GM19035 (cell line): ENCODE results near the gene DSEL.

ENCODE experiments used
- ATAC-seq: cut with Tn5 transposase; IDR thresholded peaks from one replicate; pipeline ENCODE4 v1.9.1; 2021; ENCODE audit not compliant: unreplicated experiment

Gene DSEL

GRCh38 chr18:67516539-67517443 lies at the start of gene DSEL:
TSS of gene DSEL (minus strand) at chr18:67516720. CDS start at chr18:67514608, 2,112 bp downstream.
- ATAC-seq = peak; percentile 89

GRCh38 chr18:67553437-67553836 lies 36.9 kb upstream of the DSEL start:
- no peak for ATAC-seq

- no peak for ATAC-seq
These were observed 34.5 kb upstream of the DSEL start for GRCh38 chr18:67550872-67551520.

- no peak for ATAC-seq
These were observed 33.4 kb upstream of the DSEL start for GRCh38 chr18:67549946-67550345.

- ATAC-seq = no peak
These were observed 29.2 kb upstream of the DSEL start for GRCh38 chr18:67545681-67546080.

- no peak for ATAC-seq
These were observed 24.0 kb upstream of the DSEL start for GRCh38 chr18:67540559-67540958.

GRCh38 chr18:67531929-67532328 lies 15.4 kb upstream of the DSEL start:
- no peak for ATAC-seq

GRCh38 chr18:67525328-67526099 lies 9.0 kb upstream of the DSEL start:
- ATAC-seq = no peak

GRCh38 chr18:67520351-67520921 lies 3.9 kb upstream of the DSEL start:
- ATAC-seq = no peak

GRCh38 chr18:67519592-67519991 lies 3.1 kb upstream of the DSEL start:
- ATAC-seq = no peak

- ATAC-seq = no peak
These were observed 2.0 kb upstream of the DSEL start for GRCh38 chr18:67518566-67518965.

- ATAC-seq = no peak
These were observed 885 bp upstream of the DSEL start for GRCh38 chr18:67517444-67517765.

GRCh38 chr18:67515942-67516538 lies 480 bp downstream of the DSEL start:
- peak; percentile 40 for ATAC-seq

GRCh38 chr18:67514901-67515540 lies 1.5 kb downstream of the DSEL start:
- no peak for ATAC-seq

GRCh38 chr18:67514465-67514864 lies 2.1 kb downstream of the DSEL start:
- ATAC-seq = no peak

GRCh38 chr18:67513280-67513679 lies 3.2 kb downstream of the DSEL start:
- no peak for ATAC-seq

- no peak for ATAC-seq
These were observed 4.7 kb downstream of the DSEL start for GRCh38 chr18:67511840-67512239.

- ATAC-seq = no peak
These were observed 5.7 kb downstream of the DSEL start for GRCh38 chr18:67510831-67511230.

- no peak for ATAC-seq
These were observed 6.7 kb downstream of the DSEL start for GRCh38 chr18:67509741-67510391.

GRCh38 chr18:67508146-67508545 lies 8.4 kb downstream of the DSEL start:
- no peak for ATAC-seq
